Measurements from ENCODE around the gene DLX1.
A peak's percentile ranks its signal among the peaks of the same experiment; 100 is the strongest.

GRCh38 chr2:172095905-172096625 lies 10.8 kb downstream of the DLX1 start:
- TF ChIP-seq POLR2AphosphoS5 (IDR thresholded peaks at IDR 0.05; ENCODE audit: low read depth) (no peak), CTCF (conservative IDR thresholded peaks at IDR 0.05; ENCODE audit: low read depth in 2 of 2) (peak; percentile 18 to 34; a peak in 3 of 4 replicates)

All from GM23338 (cell line).